HepG2 (cell line): ENCODE data around the gene GRHPR. TPM values are rescaled to one million over a fixed set of nuclear protein-coding genes. Genes with fewer than 3 reads are reported as not detected.

ENCODE experiments used
- ATAC-seq: fragments of 200-7000 bp; cut with Tn5 transposase; 3 replicates; pipeline ENCODE4 v1.9.1; 2020; ENCODE audit warnings: mild to moderate bottlenecking, moderate library complexity
- BruUV-seq: library from RNA; stranded (reverse); fragments of 400-500 nt; replicated peaks from 2 replicates; lab custom pipeline; 2021; lab: Mats Ljungman, UMichigan
- CTCF ChIA-PET: fragments of 300-600 bp; formaldehyde crosslinking; extraction: SDS; loops from one replicate; lab custom pipeline; 2021; ENCODE audit warnings: low total read pairs, inconsistent platforms, low intra/inter-chr PET ratio; lab: Yijun Ruan, JAX
- POLR2A ChIA-PET: fragments of 350-600 bp; sonication (Branson Sonifier 250); formaldehyde crosslinking; loops from one replicate; lab custom pipeline; 2020; ENCODE audit warnings: antibody characterized with exemption, inconsistent platforms; lab: Yijun Ruan, JAX
- DNase-seq: peaks from one replicate; pipeline ENCODE4 v3.0.0-alpha.2; 2015; ENCODE audit warnings: low spot score
- FAIRE-seq: peaks from 3 replicates; lab custom pipeline; 2011; peaks lifted over from hg19 to GRCh38; lab: Jason Lieb, UNC
- H2AFZ ChIP-seq: one replicate; pipeline ENCODE4 v1.6.1; 2011; ENCODE audit warnings: low read length, inconsistent platforms
- H3K27ac ChIP-seq: fragments of 300-600 bp; 3 replicates; pipeline ENCODE4 v1.8.0; 2011; ENCODE audit warnings: mixed run types, mild to moderate bottlenecking, mixed read lengths, low read length, inconsistent platforms; ENCODE audit not compliant: insufficient read depth; ENCODE audit errors: extremely low read length
- H3K27me3 ChIP-seq, 2 experiments: fragments of 200-600 bp in 1 of 2; 2 replicates in 1 of 2; 3 replicates in 1 of 2; pipeline versions ENCODE4 v1.6.0 to v1.8.0; 2011; ENCODE audit warnings: low read length in 2 of 2, mild to moderate bottlenecking in 2 of 2, moderate library complexity in 2 of 2, inconsistent platforms in 1 of 2; ENCODE audit not compliant: insufficient read depth in 2 of 2, control insufficient read depth in 1 of 2
- H3K36me3 ChIP-seq, 2 experiments: fragments of 200-600 bp in 1 of 2; replicated peaks in 1 of 2; 2 replicates in 1 of 2; 3 replicates in 1 of 2; pipeline versions ENCODE4 v1.5.1 to v1.8.0; 2011; ENCODE audit warnings: low read length in 2 of 2, inconsistent platforms in 1 of 2; ENCODE audit not compliant: insufficient read depth in 2 of 2, control insufficient read depth in 1 of 2
- H3K4me1 ChIP-seq: 2 replicates; pipeline ENCODE4 v1.5.1; 2012; ENCODE audit warnings: low read length, inconsistent platforms; ENCODE audit not compliant: insufficient read depth
- H3K4me2 ChIP-seq: 2 replicates; pipeline ENCODE4 v1.6.0; 2011; ENCODE audit warnings: low read depth, low read length, inconsistent platforms
- H3K4me3 ChIP-seq, 3 experiments: fragments of 200-600 bp in 1 of 3; sonication (generic), shearing (Covaris generic) in 1 of 3; replicated peaks in 1 of 3; 2 replicates each; pipeline ENCODE4 v1.5.1; 2011 to 2016; ENCODE audit warnings: low read length in 3 of 3, inconsistent platforms in 2 of 3, low read depth in 2 of 3, mild to moderate bottlenecking in 2 of 3, control low read depth in 1 of 3, mixed read lengths in 1 of 3; ENCODE audit not compliant: insufficient read depth in 1 of 3
- H3K79me2 ChIP-seq: one replicate; pipeline ENCODE4 v1.6.1; 2011; ENCODE audit warnings: low read length, inconsistent platforms; ENCODE audit not compliant: insufficient read depth
- H3K9ac ChIP-seq: 2 replicates; pipeline ENCODE4 v1.6.0; 2011; ENCODE audit warnings: mild to moderate bottlenecking, low read depth, low read length, inconsistent platforms; ENCODE audit not compliant: insufficient read depth
- H3K9me3 ChIP-seq: 2 replicates; pipeline ENCODE4 v1.5.1; 2012; ENCODE audit warnings: mild to moderate bottlenecking, low read length
- H4K20me1 ChIP-seq: 2 replicates; pipeline ENCODE4 v1.6.0; 2011; ENCODE audit warnings: inconsistent platforms, mild to moderate bottlenecking, low read length, moderate library complexity; ENCODE audit not compliant: insufficient read depth
- HNRNPK ChIP-seq: fragments of 200-400 bp; formaldehyde crosslinking; IDR thresholded peaks from 2 replicates; pipeline ENCODE4 v1.6.1; 2018; ENCODE audit warnings: low read length, low read depth, moderate library complexity, mild to moderate bottlenecking; ENCODE audit not compliant: poor library complexity, severe bottlenecking
- MAFF ChIP-seq: IDR thresholded peaks from 2 replicates; pipeline ENCODE4 v1.6.1; 2011; ENCODE audit warnings: low read depth, low read length, improper control_type of control experiment
- PCBP1 ChIP-seq: fragments of 200-400 bp; formaldehyde crosslinking; IDR thresholded peaks from 2 replicates; pipeline ENCODE4 v1.6.1; 2017; ENCODE audit warnings: mild to moderate bottlenecking, low read depth, low read length, borderline replicate concordance
- PHF5A ChIP-seq: IDR thresholded peaks from one replicate; pipeline ENCODE4 v1.6.1; 2018; ENCODE audit warnings: low read depth, missing genetic modification reagents; ENCODE audit not compliant: unreplicated experiment
- SP140L ChIP-seq: sonication (generic); formaldehyde crosslinking; IDR thresholded peaks from 2 replicates; pipeline ENCODE4 v1.4.0; 2020; ENCODE audit warnings: missing genetic modification reagents, borderline replicate concordance
- ZFYVE20 ChIP-seq: sonication (generic); formaldehyde crosslinking; IDR thresholded peaks from 2 replicates; pipeline ENCODE4 v1.8.0; 2023; ENCODE audit warnings: low read depth, mild to moderate bottlenecking, moderate library complexity, missing genetic modification reagents, borderline replicate concordance
- ZNF224 ChIP-seq: sonication (generic); formaldehyde crosslinking; IDR thresholded peaks from 2 replicates; pipeline ENCODE4 v1.5.0; 2020; ENCODE audit warnings: mild to moderate bottlenecking, missing genetic modification reagents
- ZNF296 ChIP-seq: sonication (generic); formaldehyde crosslinking; conservative IDR thresholded peaks from 2 replicates; pipeline ENCODE4 v1.5.0; 2020; ENCODE audit warnings: mild to moderate bottlenecking, missing genetic modification reagents
- ZNF446 ChIP-seq: sonication (generic); formaldehyde crosslinking; IDR thresholded peaks from 2 replicates; pipeline ENCODE4 v1.5.0; 2020; ENCODE audit warnings: mild to moderate bottlenecking, missing genetic modification reagents
- ZNF556 ChIP-seq: sonication (generic); formaldehyde crosslinking; IDR thresholded peaks from 2 replicates; pipeline ENCODE4 v1.4.0; 2020; ENCODE audit warnings: mild to moderate bottlenecking, missing genetic modification reagents, borderline replicate concordance
- ZNF605 ChIP-seq: sonication (generic); formaldehyde crosslinking; IDR thresholded peaks from 2 replicates; pipeline ENCODE4 v1.8.0; 2022; ENCODE audit warnings: mild to moderate bottlenecking, missing genetic modification reagents
- ZNF772 ChIP-seq: sonication (generic); formaldehyde crosslinking; IDR thresholded peaks from 2 replicates; pipeline ENCODE4 v1.5.0; 2020; ENCODE audit warnings: mild to moderate bottlenecking, missing genetic modification reagents
- ZNF782 ChIP-seq: sonication (generic); formaldehyde crosslinking; IDR thresholded peaks from 2 replicates; pipeline ENCODE4 v1.4.0; 2020; ENCODE audit warnings: missing genetic modification reagents, mild to moderate bottlenecking, borderline replicate concordance
- WGBS: methylation state at CpG from one replicate; pipeline ENCODE4 v1.1.6; 2017; ENCODE audit warnings: low lambda C conversion rate; 5-methylcytosine and 5-hydroxymethylcytosine counted together
- in situ Hi-C: cut with HindIII; loops from 2 replicates; pipeline ENCODE4 v1.10.0; 2017; ENCODE audit warnings: low pct_unique_long_range_greater_than_20kb; ENCODE audit not compliant: extremely low pct_ligation_motif_present
- intact Hi-C: fragments of 100-400 bp; cut with micrococcal nuclease; formaldehyde crosslinking; loops from one replicate; pipeline ENCODE4 v1.10.0; 2022; ENCODE audit not compliant: unreplicated experiment
- polyA plus RNA-seq, 8 experiments: library from polyadenylated mRNA; depleted of rRNA in 3 of 8; stranded (reverse) in 7 of 8; unstranded in 1 of 8; fragments of >200 nt; fragmentation: Illumina TruSeq in 4 of 8; extraction: Trizol in 4 of 8; gene quantifications; 2 replicates each; pipeline versions ENCODE4 v1.2.1 to v1.2.3, GENCODE V29; 2011 to 2016; ENCODE audit warnings: low read depth in 4 of 8, missing spikeins in 1 of 8, mixed read lengths in 1 of 8; ENCODE audit not compliant: insufficient read depth in 1 of 8
- total RNA-seq, 5 experiments: library from RNA; depleted of rRNA; stranded (reverse); fragments of >200 nt; fragmentation: Illumina TruSeq; extraction: Trizol; gene quantifications; 2 replicates each; pipeline ENCODE4 v1.2.3, GENCODE V29; 2016; ENCODE audit warnings: low read depth in 1 of 5
- TF ChIP-seq, protein P1 (sequence below): IDR thresholded peaks from 2 replicates; pipeline ENCODE4 v1.6.1; 2016; ENCODE audit warnings: missing genetic modification reagents, missing compliant biosample characterization
- TF ChIP-seq, protein P2 (sequence below): IDR thresholded peaks from 2 replicates; pipeline ENCODE4 v1.6.1; 2016; ENCODE audit warnings: mild to moderate bottlenecking, missing biosample characterization, missing genetic modification reagents
- TF ChIP-seq, protein P3 (sequence below): sonication (generic); formaldehyde crosslinking; IDR thresholded peaks from 2 replicates; pipeline ENCODE4 v1.4.0; 2020; ENCODE audit warnings: missing genetic modification reagents, borderline replicate concordance

Gene GRHPR
- total and polyA plus RNA-seq, 2 of the 13 experiments (the other 11 are each of a cell fraction or from before 2014, with no cell fraction given), result 113 to 115 TPM

DNA sequence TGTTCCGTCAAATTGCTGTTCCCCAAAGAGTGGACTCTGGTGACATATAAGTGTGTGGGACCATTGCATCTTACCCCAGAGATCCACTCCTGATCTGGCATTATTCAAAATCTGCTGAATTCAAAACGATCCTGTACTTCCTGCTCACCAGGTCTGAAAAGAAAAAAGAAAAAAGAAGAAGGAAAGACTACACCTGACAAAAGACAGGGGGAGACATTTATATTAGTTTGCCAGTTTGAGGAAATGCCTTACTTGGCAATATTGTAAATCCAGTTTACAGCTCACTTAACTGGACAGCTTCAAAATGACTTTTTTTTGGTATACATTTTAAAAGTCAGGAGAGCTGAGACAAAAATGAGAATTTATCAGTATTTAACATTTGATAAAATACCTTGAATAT lies 15.0 kb upstream of the GRHPR start (continued):
- no peak for TF ChIP-seq ZFYVE20 (CRISPR knock-in tag)
- TF ChIP-seq, protein P1, sequence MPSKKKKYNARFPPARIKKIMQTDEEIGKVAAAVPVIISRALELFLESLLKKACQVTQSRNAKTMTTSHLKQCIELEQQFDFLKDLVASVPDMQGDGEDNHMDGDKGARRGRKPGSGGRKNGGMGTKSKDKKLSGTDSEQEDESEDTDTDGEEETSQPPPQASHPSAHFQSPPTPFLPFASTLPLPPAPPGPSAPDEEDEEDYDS (CRISPR knock-in tag), result no peak
- TF ChIP-seq ZNF556 (CRISPR knock-in tag), result no peak
- peak; percentile 82 for TF ChIP-seq MAFF
- TF ChIP-seq ZNF296 (CRISPR knock-in tag), result no peak
- TF ChIP-seq, protein P2, sequence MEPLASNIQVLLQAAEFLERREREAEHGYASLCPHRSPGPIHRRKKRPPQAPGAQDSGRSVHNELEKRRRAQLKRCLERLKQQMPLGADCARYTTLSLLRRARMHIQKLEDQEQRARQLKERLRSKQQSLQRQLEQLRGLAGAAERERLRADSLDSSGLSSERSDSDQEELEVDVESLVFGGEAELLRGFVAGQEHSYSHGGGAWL (CRISPR knock-in tag), result no peak
- TF ChIP-seq PCBP1, result no peak

DNA sequence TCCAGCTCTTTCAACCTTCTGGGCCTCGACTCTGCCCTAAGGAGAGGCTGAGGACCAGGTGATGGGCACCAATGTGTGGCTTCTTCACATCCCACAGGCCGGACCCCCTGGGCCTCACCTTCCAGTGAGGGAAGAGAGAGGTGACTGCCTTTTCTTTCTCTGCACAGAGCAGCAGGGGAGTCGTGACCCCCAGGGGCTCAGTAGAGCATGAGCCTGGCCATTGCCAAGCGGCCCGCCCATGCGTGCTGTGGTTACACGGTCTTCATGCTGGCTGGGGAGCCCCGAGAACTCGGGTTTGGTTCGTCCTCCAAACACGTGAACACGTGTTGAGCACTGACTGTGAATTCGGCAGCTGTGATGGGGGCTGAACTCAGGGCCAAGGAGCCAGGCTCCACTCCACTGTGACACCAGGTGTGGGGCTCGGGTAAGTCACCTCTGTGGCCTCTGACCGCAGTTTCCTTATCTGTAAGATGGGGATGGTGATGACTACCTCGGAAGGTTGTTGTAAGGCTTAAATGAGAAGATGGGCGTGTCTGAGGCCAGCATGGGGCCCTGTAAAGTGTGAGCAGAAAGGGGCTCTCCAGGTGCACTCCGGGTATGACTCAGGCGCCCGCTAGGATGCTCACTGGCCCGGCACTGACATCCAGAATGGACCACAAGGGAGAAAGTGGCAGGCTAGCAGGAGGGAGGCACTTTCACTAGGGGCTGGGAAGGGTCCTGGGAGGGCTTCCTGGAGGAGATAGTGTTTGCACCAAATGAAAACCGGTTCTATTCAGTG lies 13.4 kb upstream of the GRHPR start:
- intact Hi-C loops (no loop called here), in situ Hi-C loops (no loop called here)
- Histone ChIP-seq H3K79me2 (no peaks in the 10 kb centered on the region), H3K27me3 (no peaks in the 10 kb centered on the region), H3K36me3 (no peaks in the 10 kb centered on the region), H3K9ac (no peak overlapping the region), H3K4me2 (no peak overlapping the region), H3K9me3 (no peaks in the 10 kb centered on the region), H3K4me1 (peaks cover 43% of the 10 kb centered on the region), H3K4me3 (no peak overlapping the region), H2AFZ (no peak overlapping the region), H3K27ac (no peak overlapping the region), H4K20me1 (no peaks in the 10 kb centered on the region)
- FAIRE-seq, result no peak
- no TSS peak for BruUV-seq
- WGBS, result 28% methylated on average over 9 of the region's 22 CpGs
- ChIA-PET CTCF (no interaction called here), POLR2A (no interaction called here)
- DNase-seq, result no peak
- no peak for TF ChIP-seq SP140L (CRISPR knock-in tag)
- no peak for TF ChIP-seq HNRNPK
- no peak for TF ChIP-seq ZNF224 (CRISPR knock-in tag)
- no peak for TF ChIP-seq ZNF782 (CRISPR knock-in tag)
- TF ChIP-seq, protein P3, sequence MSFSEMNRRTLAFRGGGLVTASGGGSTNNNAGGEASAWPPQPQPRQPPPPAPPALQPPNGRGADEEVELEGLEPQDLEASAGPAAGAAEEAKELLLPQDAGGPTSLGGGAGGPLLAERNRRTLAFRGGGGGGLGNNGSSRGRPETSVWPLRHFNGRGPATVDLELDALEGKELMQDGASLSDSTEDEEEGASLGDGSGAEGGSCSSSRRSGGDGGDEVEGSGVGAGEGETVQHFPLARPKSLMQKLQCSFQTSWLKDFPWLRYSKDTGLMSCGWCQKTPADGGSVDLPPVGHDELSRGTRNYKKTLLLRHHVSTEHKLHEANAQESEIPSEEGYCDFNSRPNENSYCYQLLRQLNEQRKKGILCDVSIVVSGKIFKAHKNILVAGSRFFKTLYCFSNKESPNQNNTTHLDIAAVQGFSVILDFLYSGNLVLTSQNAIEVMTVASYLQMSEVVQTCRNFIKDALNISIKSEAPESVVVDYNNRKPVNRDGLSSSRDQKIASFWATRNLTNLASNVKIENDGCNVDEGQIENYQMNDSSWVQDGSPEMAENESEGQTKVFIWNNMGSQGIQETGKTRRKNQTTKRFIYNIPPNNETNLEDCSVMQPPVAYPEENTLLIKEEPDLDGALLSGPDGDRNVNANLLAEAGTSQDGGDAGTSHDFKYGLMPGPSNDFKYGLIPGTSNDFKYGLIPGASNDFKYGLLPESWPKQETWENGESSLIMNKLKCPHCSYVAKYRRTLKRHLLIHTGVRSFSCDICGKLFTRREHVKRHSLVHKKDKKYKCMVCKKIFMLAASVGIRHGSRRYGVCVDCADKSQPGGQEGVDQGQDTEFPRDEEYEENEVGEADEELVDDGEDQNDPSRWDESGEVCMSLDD (CRISPR knock-in tag), result no peak
- TF ChIP-seq ZNF772 (CRISPR knock-in tag), result no peak
- no peak for TF ChIP-seq ZNF605
- no peak for TF ChIP-seq PHF5A (CRISPR knock-in tag)
- TF ChIP-seq ZNF446 (CRISPR knock-in tag), result no peak
- ATAC-seq, result no peak
